ENCODE data around the gene STK31. TPM values are rescaled to one million over a fixed set of nuclear protein-coding genes. Genes with fewer than 3 reads are reported as not detected.

STK31 gene
- total RNA-seq, 1 donor: 0.09 TPM

- TF ChIP-seq, protein P1, sequence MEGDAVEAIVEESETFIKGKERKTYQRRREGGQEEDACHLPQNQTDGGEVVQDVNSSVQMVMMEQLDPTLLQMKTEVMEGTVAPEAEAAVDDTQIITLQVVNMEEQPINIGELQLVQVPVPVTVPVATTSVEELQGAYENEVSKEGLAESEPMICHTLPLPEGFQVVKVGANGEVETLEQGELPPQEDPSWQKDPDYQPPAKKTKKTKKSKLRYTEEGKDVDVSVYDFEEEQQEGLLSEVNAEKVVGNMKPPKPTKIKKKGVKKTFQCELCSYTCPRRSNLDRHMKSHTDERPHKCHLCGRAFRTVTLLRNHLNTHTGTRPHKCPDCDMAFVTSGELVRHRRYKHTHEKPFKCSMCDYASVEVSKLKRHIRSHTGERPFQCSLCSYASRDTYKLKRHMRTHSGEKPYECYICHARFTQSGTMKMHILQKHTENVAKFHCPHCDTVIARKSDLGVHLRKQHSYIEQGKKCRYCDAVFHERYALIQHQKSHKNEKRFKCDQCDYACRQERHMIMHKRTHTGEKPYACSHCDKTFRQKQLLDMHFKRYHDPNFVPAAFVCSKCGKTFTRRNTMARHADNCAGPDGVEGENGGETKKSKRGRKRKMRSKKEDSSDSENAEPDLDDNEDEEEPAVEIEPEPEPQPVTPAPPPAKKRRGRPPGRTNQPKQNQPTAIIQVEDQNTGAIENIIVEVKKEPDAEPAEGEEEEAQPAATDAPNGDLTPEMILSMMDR (IDR thresholded peaks at IDR 0.05; ENCODE audit: insufficient read depth, low read length): no peak
- no peak overlapping the region for H3K4me3 ChIP-seq (ENCODE audit: low read depth, low read length)
- DNase-seq (ENCODE audit: low read depth): no peak
Observed at GRCh38 chr7:23693224-23693623, 16.8 kb upstream of the STK31 start.

DNA sequence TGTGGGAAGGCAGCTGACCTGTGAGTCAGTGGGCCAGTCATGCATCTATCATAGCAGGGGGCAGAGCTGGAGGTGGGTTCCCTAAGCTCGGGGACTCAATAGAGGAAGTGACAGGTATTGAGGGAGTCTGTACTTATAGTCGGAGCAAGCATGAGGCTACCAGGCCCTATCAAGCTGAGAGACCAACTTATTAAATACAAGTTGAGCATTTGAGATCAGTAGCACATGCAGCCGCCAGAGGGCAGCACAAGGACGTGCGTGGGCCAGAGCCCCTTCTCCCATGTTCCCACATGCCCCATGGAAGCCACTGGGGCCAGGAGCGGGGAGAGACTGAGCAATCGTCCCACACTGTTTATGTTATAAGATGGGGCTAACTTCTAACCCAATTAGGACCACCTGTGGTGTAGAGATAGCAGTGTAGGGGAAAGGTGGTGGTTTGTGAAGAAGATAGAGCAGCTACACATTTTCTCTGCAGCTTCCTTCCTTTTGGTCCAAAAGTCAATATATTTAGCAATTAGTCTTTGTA lies 13.0 kb upstream of the STK31 start:
- H3K4me3 ChIP-seq (ENCODE audit: low read depth, low read length): no peak overlapping the region
- TF ChIP-seq, protein P1 (IDR thresholded peaks at IDR 0.05; ENCODE audit: insufficient read depth, low read length): peak; percentile 63
- DNase-seq (ENCODE audit: low read depth): peak; percentile 51

GRCh38 chr7:23698822-23699221 lies 11.2 kb upstream of the STK31 start:
- DNase-seq (ENCODE audit: low read depth): no peak
- H3K4me3 ChIP-seq (ENCODE audit: low read depth, low read length): no peak overlapping the region
- TF ChIP-seq, protein P1 (IDR thresholded peaks at IDR 0.05; ENCODE audit: insufficient read depth, low read length): no peak

- DNase-seq (ENCODE audit: low read depth): no peak
- no peak overlapping the region for H3K4me3 ChIP-seq (ENCODE audit: low read depth, low read length)
- TF ChIP-seq, protein P1 (IDR thresholded peaks at IDR 0.05; ENCODE audit: insufficient read depth, low read length): no peak
Observed at GRCh38 chr7:23700046-23700445, 10.0 kb upstream of the STK31 start.

DNA sequence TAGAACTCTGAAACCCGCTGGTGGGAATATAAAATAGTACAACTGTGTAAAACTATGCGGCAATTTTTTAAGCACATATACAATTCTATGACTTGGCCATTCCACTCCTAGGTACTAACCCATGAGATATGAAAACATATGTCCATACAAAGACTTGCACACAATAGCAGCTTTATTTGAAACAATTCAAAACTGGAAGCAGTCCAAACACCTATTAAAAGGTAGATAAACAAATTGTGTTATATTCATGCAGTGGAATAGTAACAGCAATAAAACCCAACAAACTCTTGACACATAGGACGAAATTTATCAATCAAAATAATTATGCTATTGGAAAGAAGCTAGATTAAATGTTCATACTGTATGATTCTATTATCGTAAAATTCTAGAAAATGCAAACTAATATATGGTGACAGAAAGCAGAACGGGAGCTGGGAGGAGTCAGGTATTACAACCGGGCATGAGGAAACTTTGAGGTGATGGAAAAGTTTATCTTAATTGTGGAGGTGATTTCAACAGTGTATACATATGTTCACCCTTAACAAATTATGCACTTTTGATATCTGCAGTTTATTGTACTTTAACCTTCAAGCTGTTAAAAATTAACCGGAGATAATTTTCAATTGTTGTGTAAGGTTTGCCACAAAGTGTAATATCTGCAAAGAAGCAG lies 803 bp upstream of the STK31 start:
- DNase-seq (ENCODE audit: low read depth): no peak
- no peak overlapping the region for H3K4me3 ChIP-seq (ENCODE audit: low read depth, low read length)
- TF ChIP-seq, protein P1 (IDR thresholded peaks at IDR 0.05; ENCODE audit: insufficient read depth, low read length): no peak

DNA sequence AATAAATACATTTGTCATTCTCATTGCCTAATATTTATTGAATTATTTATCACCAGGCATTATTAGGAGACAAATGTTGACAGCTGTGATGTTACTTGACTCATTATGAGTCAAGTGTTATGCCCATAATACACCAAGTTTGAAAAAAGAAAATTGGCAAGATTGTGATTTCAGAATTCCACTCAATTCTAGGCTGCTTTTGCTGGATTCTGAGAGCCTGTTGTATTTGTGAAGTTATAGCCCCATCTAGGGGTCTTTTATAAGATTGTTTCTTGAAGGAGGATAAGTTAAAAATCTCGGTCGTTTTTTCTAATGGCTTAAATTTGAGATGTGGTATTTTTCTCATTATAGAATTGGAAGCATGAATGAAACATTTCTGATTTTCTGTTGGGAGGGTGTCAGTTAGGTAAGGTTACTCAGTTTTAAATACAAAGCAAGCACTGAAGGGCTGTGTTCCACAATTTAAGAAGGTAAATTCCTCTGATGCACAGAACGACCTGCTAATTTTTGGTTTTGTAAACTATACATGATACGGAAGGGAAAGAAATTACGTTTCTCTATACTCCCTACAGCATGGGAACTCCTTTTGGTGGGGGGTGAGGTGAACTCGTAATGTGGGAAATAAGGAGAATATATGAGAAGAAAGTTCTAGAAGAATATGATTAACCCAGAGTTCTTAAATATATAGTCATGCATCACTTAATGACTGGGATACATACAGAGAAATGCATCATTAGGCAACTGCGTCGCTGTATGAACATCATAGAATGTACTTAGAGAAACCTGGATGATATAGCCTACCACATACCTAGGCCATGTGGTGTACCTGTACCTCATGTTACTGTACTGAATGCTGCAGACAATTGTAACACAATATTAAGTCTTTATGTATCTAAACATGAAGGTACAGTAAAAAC lies 2.6 kb downstream of the STK31 start:
- no peak overlapping the region for H3K4me3 ChIP-seq (ENCODE audit: low read depth, low read length)
- TF ChIP-seq, protein P1 (IDR thresholded peaks at IDR 0.05; ENCODE audit: insufficient read depth, low read length): peak; percentile 48
- DNase-seq (ENCODE audit: low read depth): peak; percentile 87

Data from fibroblast of the aortic adventitia (primary cell).